Astrocyte (in vitro differentiated cells and primary cell): ENCODE data around the gene FHOD1. TPM values are rescaled to one million over a fixed set of nuclear protein-coding genes. Genes with fewer than 3 reads are reported as not detected.

Source experiments
- DNase-seq: peaks from one replicate; pipeline ENCODE4 v3.0.0-alpha.2; 2010; ENCODE audit warnings: low read depth
- FAIRE-seq: peaks from 2 replicates; lab custom pipeline; 2011; peaks lifted over from hg19 to GRCh38; lab: Jason Lieb, UNC
- H2AFZ ChIP-seq: 2 replicates; pipeline ENCODE4 v1.6.0; 2012; ENCODE audit warnings: low read depth, low read length, inconsistent platforms
- H3K27ac ChIP-seq: 2 replicates; pipeline ENCODE4 v1.5.1; 2011; ENCODE audit warnings: low read depth, low read length, inconsistent platforms
- H3K27me3 ChIP-seq: 2 replicates; pipeline ENCODE4 v1.6.0; 2011; ENCODE audit warnings: low read length, inconsistent platforms; ENCODE audit not compliant: insufficient read depth
- H3K36me3 ChIP-seq: 2 replicates; pipeline ENCODE4 v1.5.1; 2011; ENCODE audit warnings: low read length, inconsistent platforms; ENCODE audit not compliant: insufficient read depth
- H3K4me1 ChIP-seq: 2 replicates; pipeline ENCODE4 v1.5.1; 2011; ENCODE audit warnings: low read length, inconsistent platforms; ENCODE audit not compliant: insufficient read depth
- H3K4me2 ChIP-seq: 2 replicates; pipeline ENCODE4 v1.6.0; 2012; ENCODE audit warnings: low read length, inconsistent platforms
- H3K4me3 ChIP-seq: 2 replicates; pipeline ENCODE4 v1.5.1; 2011; ENCODE audit warnings: low read depth, mild to moderate bottlenecking, low read length, inconsistent platforms; ENCODE audit not compliant: insufficient read depth
- H3K79me2 ChIP-seq: 2 replicates; pipeline ENCODE4 v1.6.0; 2012; ENCODE audit warnings: mild to moderate bottlenecking, low read length, inconsistent platforms; ENCODE audit not compliant: insufficient read depth
- H3K9ac ChIP-seq: 2 replicates; pipeline ENCODE4 v1.6.0; 2012; ENCODE audit warnings: mild to moderate bottlenecking, low read length, inconsistent platforms
- H3K9me3 ChIP-seq: 2 replicates; pipeline ENCODE4 v1.5.1; 2012; ENCODE audit warnings: low read depth, mild to moderate bottlenecking, low read length, inconsistent platforms; ENCODE audit not compliant: insufficient read depth
- H4K20me1 ChIP-seq: 2 replicates; pipeline ENCODE4 v1.6.0; 2012; ENCODE audit warnings: low read length, inconsistent platforms; ENCODE audit not compliant: insufficient read depth
- H3K27ac Mint-ChIP-seq: one replicate; pipeline ENCODE4 v1.8.0; 2021; ENCODE audit warnings: mild to moderate bottlenecking, mixed read lengths; ENCODE audit not compliant: unreplicated experiment
- H3K27me3 Mint-ChIP-seq: one replicate; pipeline ENCODE4 v1.8.0; 2021; ENCODE audit warnings: low read depth, mixed read lengths; ENCODE audit not compliant: unreplicated experiment
- H3K36me3 Mint-ChIP-seq: one replicate; pipeline ENCODE4 v1.8.0; 2021; ENCODE audit warnings: low read depth, mixed read lengths; ENCODE audit not compliant: unreplicated experiment
- H3K4me1 Mint-ChIP-seq: one replicate; pipeline ENCODE4 v1.8.0; 2021; ENCODE audit warnings: low read depth, mixed read lengths; ENCODE audit not compliant: unreplicated experiment
- H3K4me3 Mint-ChIP-seq: one replicate; pipeline ENCODE4 v1.8.0; 2021; ENCODE audit warnings: mild to moderate bottlenecking, moderate library complexity, mixed read lengths; ENCODE audit not compliant: unreplicated experiment
- H3K9me3 Mint-ChIP-seq: one replicate; pipeline ENCODE4 v1.8.0; 2021; ENCODE audit warnings: mild to moderate bottlenecking, mixed read lengths; ENCODE audit not compliant: unreplicated experiment
- EZH2 ChIP-seq: IDR thresholded peaks from 2 replicates; pipeline ENCODE4 v1.6.1; 2012; ENCODE audit warnings: mild to moderate bottlenecking, low read length, inconsistent platforms; ENCODE audit not compliant: insufficient read depth
- total RNA-seq: library from RNA; stranded (reverse); gene quantifications from 2 replicates; pipeline ENCODE4 v1.2.1, GENCODE V29; 2021
- TF ChIP-seq, protein P1 (sequence below): IDR thresholded peaks from 2 replicates; pipeline ENCODE4 v1.5.1; 2011; ENCODE audit warnings: low read depth, mild to moderate bottlenecking, inconsistent platforms, low read length, moderate library complexity; ENCODE audit not compliant: insufficient read depth

FHOD1 gene
- total RNA-seq, 1 donor from 2014 or later: 38.1 TPM

DNA sequence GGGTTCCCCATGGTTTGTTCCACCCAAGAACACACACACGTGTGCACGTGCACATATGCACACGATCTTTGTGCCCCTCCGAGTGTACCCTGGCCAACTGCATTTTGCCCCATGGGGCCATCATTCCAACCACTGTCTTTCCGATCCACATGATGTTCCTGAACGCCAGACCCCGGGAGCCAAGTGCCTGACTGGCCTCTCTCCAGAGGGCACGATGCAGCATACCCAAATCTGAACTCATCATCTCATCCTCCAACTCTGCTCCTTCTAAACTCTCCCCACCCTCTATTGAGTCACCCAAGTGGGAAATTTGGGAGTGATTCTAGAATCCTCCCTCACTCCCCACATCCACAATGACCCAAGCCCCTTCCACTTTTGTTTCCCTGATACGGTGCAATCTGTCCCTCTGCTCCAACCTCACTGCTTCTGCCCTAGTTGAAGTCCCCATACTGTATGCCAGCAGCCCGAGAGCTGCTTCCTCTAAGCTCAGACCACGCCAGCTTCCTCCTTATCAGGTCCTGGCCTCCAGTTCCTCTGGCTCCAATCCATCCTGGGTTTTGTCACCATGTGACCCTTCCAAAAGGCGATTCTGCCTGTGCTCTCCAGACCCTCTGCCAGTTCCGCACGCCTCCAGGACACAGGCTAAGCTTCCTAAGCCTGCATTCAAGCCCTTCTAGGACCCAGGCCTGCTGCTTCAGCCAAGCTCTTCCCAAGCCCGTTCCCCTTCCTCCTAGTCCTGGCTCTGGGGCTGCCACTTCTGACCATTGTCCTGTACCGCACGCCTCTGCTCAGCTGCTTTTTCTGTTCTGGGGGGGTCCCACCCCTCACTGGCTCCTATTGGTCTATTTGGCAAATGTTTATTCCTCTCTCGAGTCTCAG lies 30.4 kb downstream of the FHOD1 start:
- Mint-ChIP-seq H3K27ac (no peak overlapping the region), H3K36me3 (peaks cover 34% of the 10 kb centered on the region), H3K4me3 (no peak overlapping the region), H3K27me3 (peaks cover 15% of the 10 kb centered on the region), H3K4me1 (peaks cover under 1% of the 10 kb centered on the region), H3K9me3 (no peaks in the 10 kb centered on the region)
- Histone ChIP-seq H3K4me3 (no peak overlapping the region), H4K20me1 (no peaks in the 10 kb centered on the region), H3K36me3 (no peaks in the 10 kb centered on the region), H3K9ac (no peak overlapping the region), H2AFZ (no peak overlapping the region), H3K4me2 (no peak overlapping the region), H3K9me3 (no peaks in the 10 kb centered on the region), H3K27me3 (no peaks in the 10 kb centered on the region), H3K4me1 (no peaks in the 10 kb centered on the region), H3K79me2 (no peaks in the 10 kb centered on the region), H3K27ac (no peak overlapping the region)
- FAIRE-seq (no peak), DNase-seq (no peak)
- TF ChIP-seq EZH2: no peak
- TF ChIP-seq, protein P1, sequence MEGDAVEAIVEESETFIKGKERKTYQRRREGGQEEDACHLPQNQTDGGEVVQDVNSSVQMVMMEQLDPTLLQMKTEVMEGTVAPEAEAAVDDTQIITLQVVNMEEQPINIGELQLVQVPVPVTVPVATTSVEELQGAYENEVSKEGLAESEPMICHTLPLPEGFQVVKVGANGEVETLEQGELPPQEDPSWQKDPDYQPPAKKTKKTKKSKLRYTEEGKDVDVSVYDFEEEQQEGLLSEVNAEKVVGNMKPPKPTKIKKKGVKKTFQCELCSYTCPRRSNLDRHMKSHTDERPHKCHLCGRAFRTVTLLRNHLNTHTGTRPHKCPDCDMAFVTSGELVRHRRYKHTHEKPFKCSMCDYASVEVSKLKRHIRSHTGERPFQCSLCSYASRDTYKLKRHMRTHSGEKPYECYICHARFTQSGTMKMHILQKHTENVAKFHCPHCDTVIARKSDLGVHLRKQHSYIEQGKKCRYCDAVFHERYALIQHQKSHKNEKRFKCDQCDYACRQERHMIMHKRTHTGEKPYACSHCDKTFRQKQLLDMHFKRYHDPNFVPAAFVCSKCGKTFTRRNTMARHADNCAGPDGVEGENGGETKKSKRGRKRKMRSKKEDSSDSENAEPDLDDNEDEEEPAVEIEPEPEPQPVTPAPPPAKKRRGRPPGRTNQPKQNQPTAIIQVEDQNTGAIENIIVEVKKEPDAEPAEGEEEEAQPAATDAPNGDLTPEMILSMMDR: no peak

DNA sequence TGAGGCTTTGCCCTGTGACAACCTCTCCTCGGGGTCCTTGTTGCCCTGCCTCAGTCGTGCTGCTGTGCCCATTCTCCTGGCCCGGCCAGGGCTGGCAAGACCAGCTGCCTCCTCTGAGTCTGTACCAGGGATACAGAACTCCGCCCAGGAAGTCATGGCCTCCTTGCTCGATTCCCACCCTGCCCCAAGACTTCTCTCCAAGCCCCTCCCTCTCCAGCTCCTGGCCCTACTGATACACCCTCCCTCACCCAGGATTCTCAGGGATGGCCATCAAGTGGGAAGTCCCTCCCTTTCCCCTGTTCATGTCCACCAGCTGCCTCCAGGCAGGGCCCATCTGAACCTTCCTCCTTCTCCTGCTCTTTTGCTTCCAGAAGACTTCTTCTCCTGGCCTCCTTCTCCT lies 31.6 kb downstream of the FHOD1 start:
- Mint-ChIP-seq H3K27ac (no peak overlapping the region), H3K27me3 (peaks cover 21% of the 10 kb centered on the region), H3K36me3 (peaks cover 32% of the 10 kb centered on the region), H3K4me3 (no peak overlapping the region), H3K9me3 (no peaks in the 10 kb centered on the region), H3K4me1 (peaks cover 2% of the 10 kb centered on the region)
- H3K9ac ChIP-seq: no peak overlapping the region
- no peaks in the 10 kb centered on the region for H3K27me3 ChIP-seq
- H3K4me1 ChIP-seq: no peaks in the 10 kb centered on the region
- H3K4me2 ChIP-seq: no peak overlapping the region
- H3K27ac ChIP-seq: no peak overlapping the region
- no peaks in the 10 kb centered on the region for H4K20me1 ChIP-seq
- no peak for TF ChIP-seq EZH2
- TF ChIP-seq, protein P1: no peak
- DNase-seq (no peak), FAIRE-seq (no peak)
- H3K9me3 ChIP-seq: no peaks in the 10 kb centered on the region
- no peak overlapping the region for H3K4me3 ChIP-seq
- H2AFZ ChIP-seq: no peak overlapping the region
- H3K79me2 ChIP-seq: no peaks in the 10 kb centered on the region
- H3K36me3 ChIP-seq: no peaks in the 10 kb centered on the region
